MM.1S (cell line): Measurements from ENCODE around the gene DEPDC5.

Source experiments
- DNase-seq: peaks from one replicate; pipeline ENCODE4 v3.0.0-alpha.2; 2015
- H2AFZ ChIP-seq: fragments of 300-600 bp; sonication (generic); 2 replicates; pipeline ENCODE4 v1.6.0; 2016; ENCODE audit warnings: antibody characterized with exemption, low read length
- H3F3A ChIP-seq: fragments of 300-600 bp; sonication (generic); 2 replicates; pipeline ENCODE4 v1.6.1; 2016; ENCODE audit warnings: mild to moderate bottlenecking, antibody characterized with exemption, low read length, moderate library complexity, mixed read lengths; ENCODE audit not compliant: insufficient read depth
- H3K27ac ChIP-seq: fragments of 300-600 bp; sonication (generic); 2 replicates; pipeline ENCODE4 v1.5.1; 2016; ENCODE audit warnings: mild to moderate bottlenecking, low read length
- H3K27me3 ChIP-seq: fragments of 300-600 bp; sonication (generic); replicated peaks from 2 replicates; pipeline ENCODE4 v1.6.0; 2016; ENCODE audit warnings: low read length; ENCODE audit not compliant: insufficient read depth
- H3K36me3 ChIP-seq: fragments of 300-600 bp; sonication (generic); replicated peaks from 2 replicates; pipeline ENCODE4 v1.6.1; 2016; ENCODE audit warnings: mild to moderate bottlenecking, low read length, mixed read lengths; ENCODE audit not compliant: insufficient read depth
- H3K4me1 ChIP-seq: fragments of 300-600 bp; sonication (generic); 2 replicates; pipeline ENCODE4 v1.6.1; 2016; ENCODE audit warnings: low read length, mixed read lengths
- H3K4me2 ChIP-seq: fragments of 300-600 bp; sonication (generic); 2 replicates; pipeline ENCODE4 v1.6.0; 2016; ENCODE audit warnings: low read depth, low read length
- H3K4me3 ChIP-seq: fragments of 300-600 bp; sonication (generic); 2 replicates; pipeline ENCODE4 v1.5.1; 2016; ENCODE audit warnings: low read length, mixed read lengths
- H3K79me2 ChIP-seq: fragments of 300-600 bp; sonication (generic); 2 replicates; pipeline ENCODE4 v1.6.1; 2016; ENCODE audit warnings: mixed run types, low read length, mixed read lengths
- H3K9ac ChIP-seq: fragments of 300-600 bp; sonication (generic); 2 replicates; pipeline ENCODE4 v1.6.1; 2016; ENCODE audit warnings: low read length, mixed read lengths
- H3K9me2 ChIP-seq: fragments of 300-600 bp; sonication (generic); replicated peaks from 2 replicates; pipeline ENCODE4 v1.6.1; 2016; ENCODE audit warnings: mild to moderate bottlenecking, low read length, mixed read lengths; ENCODE audit not compliant: insufficient read depth
- H3K9me3 ChIP-seq: fragments of 300-600 bp; sonication (generic); replicated peaks from 2 replicates; pipeline ENCODE4 v1.6.1; 2016; ENCODE audit warnings: mild to moderate bottlenecking, low read length, mixed read lengths; ENCODE audit not compliant: insufficient read depth
- H4K20me1 ChIP-seq: fragments of 300-600 bp; sonication (generic); 2 replicates; pipeline ENCODE4 v1.6.1; 2016; ENCODE audit warnings: mild to moderate bottlenecking, low read length, moderate library complexity, mixed read lengths; ENCODE audit not compliant: insufficient read depth
- EZH2 ChIP-seq: fragments of 300-600 bp; sonication (generic); optimal IDR thresholded peaks from 2 replicates; pipeline ENCODE3; 2017; ENCODE audit warnings: low read depth, mild to moderate bottlenecking, antibody characterized with exemption, low read length, mixed read lengths
- EZH2phosphoT487 ChIP-seq: fragments of 300-600 bp; sonication (generic); IDR thresholded peaks from 2 replicates; pipeline ENCODE4 v1.6.1; 2018; ENCODE audit warnings: antibody characterized with exemption, low read length
- TF ChIP-seq, protein P1 (sequence below): fragments of 300-600 bp; sonication (generic); IDR thresholded peaks from 2 replicates; pipeline ENCODE4 v1.5.1; 2016; ENCODE audit warnings: antibody characterized with exemption, low read length, mixed read lengths

DEPDC5 gene

GRCh38 chr22:31917227-31917921 is 163.6 kb downstream of the DEPDC5 start:
- Histone ChIP-seq H3K4me3 (peak overlapping the region; percentile 16; the same call in 1 of the 2 replicates), H3K9me2 (no peaks in the 10 kb centered on the region), H4K20me1 (no peaks in the 10 kb centered on the region), H3K9ac (no peak overlapping the region; the same call in 1 of the 2 replicates), H3K27me3 (no peaks in the 10 kb centered on the region), H2AFZ (0 out of 2 replicates have a peak overlapping the region, but pooled peaks have one; percentile 16), H3F3A (no peaks in the 10 kb centered on the region), H3K9me3 (no peaks in the 10 kb centered on the region), H3K79me2 (no peaks in the 10 kb centered on the region), H3K36me3 (no peaks in the 10 kb centered on the region), H3K4me1 (peaks cover 10% of the 10 kb centered on the region; the same call in 1 of the 2 replicates), H3K4me2 (peak overlapping the region; percentile 56), H3K27ac (no peak overlapping the region)
- no peak for DNase-seq
- TF ChIP-seq EZH2, result no peak
- TF ChIP-seq, protein P1, sequence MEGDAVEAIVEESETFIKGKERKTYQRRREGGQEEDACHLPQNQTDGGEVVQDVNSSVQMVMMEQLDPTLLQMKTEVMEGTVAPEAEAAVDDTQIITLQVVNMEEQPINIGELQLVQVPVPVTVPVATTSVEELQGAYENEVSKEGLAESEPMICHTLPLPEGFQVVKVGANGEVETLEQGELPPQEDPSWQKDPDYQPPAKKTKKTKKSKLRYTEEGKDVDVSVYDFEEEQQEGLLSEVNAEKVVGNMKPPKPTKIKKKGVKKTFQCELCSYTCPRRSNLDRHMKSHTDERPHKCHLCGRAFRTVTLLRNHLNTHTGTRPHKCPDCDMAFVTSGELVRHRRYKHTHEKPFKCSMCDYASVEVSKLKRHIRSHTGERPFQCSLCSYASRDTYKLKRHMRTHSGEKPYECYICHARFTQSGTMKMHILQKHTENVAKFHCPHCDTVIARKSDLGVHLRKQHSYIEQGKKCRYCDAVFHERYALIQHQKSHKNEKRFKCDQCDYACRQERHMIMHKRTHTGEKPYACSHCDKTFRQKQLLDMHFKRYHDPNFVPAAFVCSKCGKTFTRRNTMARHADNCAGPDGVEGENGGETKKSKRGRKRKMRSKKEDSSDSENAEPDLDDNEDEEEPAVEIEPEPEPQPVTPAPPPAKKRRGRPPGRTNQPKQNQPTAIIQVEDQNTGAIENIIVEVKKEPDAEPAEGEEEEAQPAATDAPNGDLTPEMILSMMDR, result no peak
- no peak for TF ChIP-seq EZH2phosphoT487

- H3F3A ChIP-seq, result no peaks in the 10 kb centered on the region
- H2AFZ ChIP-seq, result no peak overlapping the region
- no peaks in the 10 kb centered on the region for H3K27me3 ChIP-seq
- H3K4me2 ChIP-seq, result no peak overlapping the region
- H3K9me3 ChIP-seq, result no peaks in the 10 kb centered on the region
- no peaks in the 10 kb centered on the region for H3K9me2 ChIP-seq
- no peaks in the 10 kb centered on the region for H3K79me2 ChIP-seq
- no peak for TF ChIP-seq EZH2
- TF ChIP-seq EZH2phosphoT487, result no peak
- TF ChIP-seq, protein P1, result no peak
- H3K36me3 ChIP-seq, result no peaks in the 10 kb centered on the region
- H3K4me3 ChIP-seq, result no peak overlapping the region
- H3K27ac ChIP-seq, result no peak overlapping the region
- H4K20me1 ChIP-seq, result no peaks in the 10 kb centered on the region
- no peak for DNase-seq
- peaks cover 10% of the 10 kb centered on the region; the same call in 1 of the 2 replicates for H3K4me1 ChIP-seq
- no peak overlapping the region for H3K9ac ChIP-seq
These were observed 165.9 kb downstream of the DEPDC5 start for GRCh38 chr22:31919730-31920129.

DNA sequence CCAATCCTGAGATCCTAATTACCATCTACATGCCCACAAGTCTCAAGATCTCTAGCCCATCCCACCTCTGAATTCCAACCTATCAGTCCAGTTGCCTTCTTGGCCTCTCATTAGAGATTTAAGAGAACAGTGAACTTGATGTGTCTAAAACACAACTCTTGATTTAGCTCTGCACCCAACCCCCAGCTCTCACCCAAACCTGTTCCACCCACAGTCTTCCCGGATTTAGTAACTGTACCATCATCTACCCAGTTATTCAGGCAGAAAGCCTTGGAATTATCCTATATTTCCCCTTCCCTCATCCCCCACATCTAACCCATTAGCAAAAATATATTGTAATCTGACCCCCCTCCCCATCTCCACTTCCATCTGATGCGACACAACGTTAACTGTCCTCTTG is 166.5 kb downstream of the DEPDC5 start:
- no peak for DNase-seq
- H2AFZ ChIP-seq, result no peak overlapping the region
- H3K79me2 ChIP-seq, result no peaks in the 10 kb centered on the region
- H3K4me1 ChIP-seq, result peaks cover 10% of the 10 kb centered on the region; the same call in 1 of the 2 replicates
- H4K20me1 ChIP-seq, result no peaks in the 10 kb centered on the region
- no peaks in the 10 kb centered on the region for H3K9me3 ChIP-seq
- H3K4me3 ChIP-seq, result no peak overlapping the region
- no peak for TF ChIP-seq EZH2phosphoT487
- TF ChIP-seq EZH2, result no peak
- TF ChIP-seq, protein P1, result no peak
- no peaks in the 10 kb centered on the region for H3K36me3 ChIP-seq
- no peak overlapping the region for H3K4me2 ChIP-seq
- H3F3A ChIP-seq, result no peaks in the 10 kb centered on the region
- no peaks in the 10 kb centered on the region for H3K27me3 ChIP-seq
- H3K9me2 ChIP-seq, result no peaks in the 10 kb centered on the region
- H3K27ac ChIP-seq, result no peak overlapping the region
- H3K9ac ChIP-seq, result no peak overlapping the region
